CD4-positive, alpha-beta T cell (primary cell): ENCODE results near the gene PPP2R5C. TPM values are rescaled to one million over a fixed set of nuclear protein-coding genes. Genes with fewer than 3 reads are reported as not detected.
A peak's percentile ranks its signal among the peaks of the same experiment; 100 is the strongest.

ENCODE experiments used
- ATAC-seq: fragments of 200-7000 bp; cut with Tn5 transposase; one replicate; pipeline ENCODE4 v1.10.0; 2022; ENCODE audit warnings: mild to moderate bottlenecking; ENCODE audit not compliant: poor library complexity
- CTCF ChIA-PET: fragments of 350-600 bp; sonication (Branson Sonifier 250); formaldehyde crosslinking; loops from one replicate; lab custom pipeline; 2021; ENCODE audit warnings: antibody characterized with exemption, inconsistent platforms; lab: Charles Lee
- POLR2A ChIA-PET: fragments of 350-600 bp; sonication (Branson Sonifier 250); formaldehyde crosslinking; loops from one replicate; lab custom pipeline; 2021; ENCODE audit warnings: antibody characterized with exemption, inconsistent platforms; lab: Charles Lee
- DNase-seq, 14 experiments: peaks; one replicate each; pipeline ENCODE4 v3.0.0-alpha.2; 2013 to 2020; ENCODE audit warnings: mixed read lengths in 2 of 14
- H3K27ac ChIP-seq, 2 donors: one replicate each; pipeline versions ENCODE4 v1.5.1 to v1.7.0; 2013; ENCODE audit warnings: low read length in 2 of 2, low read depth in 1 of 2, mild to moderate bottlenecking in 1 of 2
- H3K27me3 ChIP-seq, 2 experiments: 1 replicate in 1 of 2; 2 replicates in 1 of 2; pipeline versions ENCODE4 v1.6.1 to v1.7.0; 2013; ENCODE audit warnings: low read length in 2 of 2, control low read depth in 1 of 2, mild to moderate bottlenecking in 1 of 2, moderate library complexity in 1 of 2; ENCODE audit not compliant: insufficient read depth in 2 of 2, control insufficient read depth in 1 of 2
- H3K36me3 ChIP-seq: one replicate; pipeline ENCODE4 v1.6.1; 2013; ENCODE audit warnings: low read length, control low read depth; ENCODE audit not compliant: insufficient read depth
- H3K4me1 ChIP-seq: one replicate; pipeline ENCODE4 v1.6.1; 2013; ENCODE audit warnings: low read length, control low read depth; ENCODE audit not compliant: insufficient read depth
- H3K4me3 ChIP-seq: one replicate; pipeline ENCODE4 v1.5.1; 2013; ENCODE audit warnings: mild to moderate bottlenecking, low read length, moderate library complexity
- H3K9me3 ChIP-seq, 2 experiments: 1 replicate in 1 of 2; 2 replicates in 1 of 2; pipeline versions ENCODE4 v1.6.1 to v1.7.0; 2013; ENCODE audit warnings: low read length in 2 of 2, mild to moderate bottlenecking in 2 of 2, control low read depth in 1 of 2, moderate library complexity in 1 of 2; ENCODE audit not compliant: control insufficient read depth in 1 of 2, insufficient read depth in 1 of 2
- H3K27ac Mint-ChIP-seq: one replicate; pipeline ENCODE4 v1.8.0; 2020; ENCODE audit warnings: mixed read lengths
- H3K27me3 Mint-ChIP-seq: one replicate; pipeline ENCODE4 v1.8.0; 2021; ENCODE audit warnings: mixed read lengths
- H3K36me3 Mint-ChIP-seq: one replicate; pipeline ENCODE4 v1.8.0; 2021; ENCODE audit warnings: low read depth, mixed read lengths
- H3K4me1 Mint-ChIP-seq: one replicate; pipeline ENCODE4 v1.8.0; 2021; ENCODE audit warnings: low read depth, mixed read lengths
- H3K4me3 Mint-ChIP-seq: one replicate; pipeline ENCODE4 v1.8.0; 2020; ENCODE audit warnings: mild to moderate bottlenecking, mixed read lengths
- H3K9me3 Mint-ChIP-seq: one replicate; pipeline ENCODE4 v1.8.0; 2020; ENCODE audit warnings: mixed read lengths
- CTCF ChIP-seq: fragments of 200-600 bp; IDR thresholded peaks from one replicate; pipeline ENCODE4 v1.8.0; 2022; ENCODE audit warnings: antibody characterized with exemption, mild to moderate bottlenecking
- intact Hi-C, 2 experiments: fragments of 100-400 bp; cut with DNase I in 1 of 2; cut with micrococcal nuclease in 1 of 2; formaldehyde crosslinking; loops; one replicate each; pipeline versions ENCODE4 v1.15.1 to v1.9.0; 2023 to 2025; cut with DNase I, micrococcal nuclease
- total RNA-seq, 174 experiments: library from RNA in 2 of 174; stranded (reverse) in 2 of 174; gene quantifications; one replicate each; pipeline ENCODE4 v1.2.3 and lab custom pipeline; 2021 to 2026

The PPP2R5C gene
- total RNA-seq, 2 experiments from 2014 or later: 463 to 487 TPM

GRCh38 chr14:101879529-101880336, 118.2 kb downstream of the PPP2R5C start:
- no peaks in the 10 kb centered on the region for H3K9me3 ChIP-seq
- Mint-ChIP-seq H3K4me3 (no peak overlapping the region), H3K4me1 (peaks cover 50% of the 10 kb centered on the region), H3K27ac (peak overlapping the region; percentile 79), H3K9me3 (no peaks in the 10 kb centered on the region), H3K27me3 (no peaks in the 10 kb centered on the region), H3K36me3 (peaks cover 75% of the 10 kb centered on the region)
- ATAC-seq: no peak
- no peak for TF ChIP-seq CTCF
- DNase-seq: no peak
- H3K36me3 ChIP-seq: peaks cover 75% of the 10 kb centered on the region
- ChIA-PET CTCF (interaction anchor here (0.9 to 1.3 kb wide), 2 partner anchors 36 to 173 kb away, joined by 3 read pairs; no protein-coding TSS in a partner anchor), POLR2A (interaction anchor here (0.9 kb wide), 1 partner anchor 109 kb away, joined by 4 read pairs; no protein-coding TSS in a partner anchor)
- no peak overlapping the region for H3K4me3 ChIP-seq
- H3K27me3 ChIP-seq: no peaks in the 10 kb centered on the region
- peaks cover 51% of the 10 kb centered on the region for H3K4me1 ChIP-seq
- intact Hi-C loops: loop anchor here in 1 of 2 experiments (5.0 kb wide), 1 partner anchor 37 kb away; no protein-coding TSS in a partner anchor
- H3K27ac ChIP-seq: peak overlapping the region; percentile 15 to 16

- H3K27ac Mint-ChIP-seq: no peak overlapping the region
- no peaks in the 10 kb centered on the region for H3K27me3 ChIP-seq
- H3K4me1 Mint-ChIP-seq: peaks cover 33% of the 10 kb centered on the region
- no peak overlapping the region for H3K4me3 ChIP-seq
- no peaks in the 10 kb centered on the region for H3K9me3 Mint-ChIP-seq
- TF ChIP-seq CTCF: no peak
- H3K4me3 Mint-ChIP-seq: no peak overlapping the region
- no peaks in the 10 kb centered on the region for H3K27me3 Mint-ChIP-seq
- ChIA-PET POLR2A (no interaction called here), CTCF (interaction anchor here (0.6 to 1.5 kb wide), 2 partner anchors 110 to 206 kb away, joined by 3 to 4 read pairs; no protein-coding TSS in a partner anchor)
- H3K9me3 ChIP-seq: peaks cover 0 to 6% of the 10 kb centered on the region in 2 experiments
- peaks cover 89% of the 10 kb centered on the region for H3K36me3 Mint-ChIP-seq
- ATAC-seq: no peak
- peaks cover 89% of the 10 kb centered on the region for H3K36me3 ChIP-seq
- no peak for DNase-seq
- intact Hi-C loops: no loop called here
- peaks cover 40% of the 10 kb centered on the region for H3K4me1 ChIP-seq
- no peak overlapping the region for H3K27ac ChIP-seq
These were observed 119.9 kb downstream of the PPP2R5C start for GRCh38 chr14:101881426-101881825.

DNA sequence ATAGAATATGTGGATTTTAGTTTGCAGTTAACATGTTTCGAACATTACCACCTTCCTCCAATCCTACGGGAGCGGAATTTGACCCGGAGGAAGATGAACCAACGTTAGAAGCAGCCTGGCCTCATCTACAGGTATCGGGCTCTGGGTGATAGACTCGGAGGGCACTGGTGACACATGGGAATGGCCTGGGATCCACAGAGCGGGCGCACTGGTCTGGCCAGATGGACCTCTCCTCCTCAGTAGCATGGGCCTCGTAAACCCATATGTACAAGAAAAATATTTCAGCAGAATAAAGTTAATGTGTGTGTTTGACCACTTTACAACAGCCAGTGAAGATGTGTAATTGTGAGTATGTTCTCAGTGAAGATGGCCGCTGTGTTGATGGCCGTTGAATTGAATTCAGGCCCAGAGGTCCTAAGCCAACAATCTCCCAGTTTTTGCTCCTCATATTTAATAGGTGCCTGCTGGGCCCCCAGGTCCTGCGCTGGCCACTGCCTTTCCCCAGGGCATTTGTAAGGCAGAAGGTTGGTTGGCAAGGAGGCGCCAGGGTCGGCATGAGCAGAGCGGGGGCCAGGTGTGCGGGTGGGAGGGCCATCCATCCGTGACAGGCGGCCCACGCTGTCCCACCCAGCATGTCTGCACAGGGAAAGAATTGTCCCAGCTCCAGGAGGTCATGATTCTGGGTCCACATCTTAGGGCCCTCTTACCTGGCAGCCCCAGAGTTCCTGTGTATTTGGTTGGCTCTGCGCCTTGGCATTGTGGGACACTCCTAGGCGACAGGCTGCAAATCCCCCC, 120.8 kb downstream of the PPP2R5C start:
- Mint-ChIP-seq H3K27ac (peak overlapping the region; percentile 20), H3K36me3 (peaks cover 95% of the 10 kb centered on the region), H3K4me3 (no peak overlapping the region), H3K4me1 (peaks cover 27% of the 10 kb centered on the region), H3K9me3 (no peaks in the 10 kb centered on the region), H3K27me3 (no peaks in the 10 kb centered on the region)
- no peak for TF ChIP-seq CTCF
- H3K36me3 ChIP-seq: peaks cover 95% of the 10 kb centered on the region
- peaks cover 31% of the 10 kb centered on the region for H3K4me1 ChIP-seq
- DNase-seq: no peak
- intact Hi-C loops: no loop called here
- ChIA-PET POLR2A (no interaction called here), CTCF (interaction anchor here (1.5 kb wide), 1 partner anchor 111 kb away, joined by 3 read pairs; no protein-coding TSS in a partner anchor)
- H3K4me3 ChIP-seq: no peak overlapping the region
- no peaks in the 10 kb centered on the region for H3K27me3 ChIP-seq
- no peak overlapping the region for H3K27ac ChIP-seq
- no peak for ATAC-seq
- H3K9me3 ChIP-seq: peaks cover 0 to 6% of the 10 kb centered on the region in 2 experiments
